ENCODE data around the gene TBPL1.

The TBPL1 gene

GRCh38 chr6:133953634-133954415 is 801 bp downstream of the TBPL1 start:
- no peak for DNase-seq

- no peak for DNase-seq
Observed at GRCh38 chr6:133954657-133955576, 1.9 kb downstream of the TBPL1 start.

GRCh38 chr6:133955582-133956415 is 2.8 kb downstream of the TBPL1 start:
- no peak for DNase-seq

GRCh38 chr6:133956416-133957049 is 3.5 kb downstream of the TBPL1 start:
- DNase-seq: no peak

- no peak for DNase-seq
Observed at GRCh38 chr6:133957227-133957626, 4.2 kb downstream of the TBPL1 start.

- DNase-seq: no peak
Observed at GRCh38 chr6:133957780-133958242, 4.8 kb downstream of the TBPL1 start.

- DNase-seq: no peak
Observed at GRCh38 chr6:133958791-133959190, 5.8 kb downstream of the TBPL1 start.

- no peak for DNase-seq
Observed at GRCh38 chr6:133959667-133960368, 6.8 kb downstream of the TBPL1 start.

GRCh38 chr6:133961831-133962230 is 8.8 kb downstream of the TBPL1 start:
- no peak for DNase-seq

GRCh38 chr6:133964052-133964451 is 11.0 kb downstream of the TBPL1 start:
- DNase-seq: peak; percentile 84

GRCh38 chr6:133964702-133965101 is 11.7 kb downstream of the TBPL1 start:
- DNase-seq: no peak

GRCh38 chr6:133965817-133966360 is 12.9 kb downstream of the TBPL1 start:
- DNase-seq: no peak

- no peak for DNase-seq
Observed at GRCh38 chr6:133966654-133967329, 13.8 kb downstream of the TBPL1 start.

GRCh38 chr6:133967347-133967746 is 14.3 kb downstream of the TBPL1 start:
- DNase-seq: no peak

GRCh38 chr6:133967835-133968234 is 14.8 kb downstream of the TBPL1 start:
- DNase-seq: peak; percentile 87

GRCh38 chr6:133969285-133969920 is 16.4 kb downstream of the TBPL1 start:
- DNase-seq: no peak

GRCh38 chr6:133969921-133970295 is 16.9 kb downstream of the TBPL1 start:
- no peak for DNase-seq

GRCh38 chr6:133971861-133972260 is 18.8 kb downstream of the TBPL1 start:
- DNase-seq: no peak

GRCh38 chr6:133972388-133972787 is 19.4 kb downstream of the TBPL1 start:
- DNase-seq: no peak
